NK-92 (cell line): Measurements from ENCODE around the gene DEPDC5.

Source experiments
- DNase-seq: peaks from one replicate; lab custom pipeline; 2025; ENCODE audit not compliant: unreplicated experiment; lab: John Stamatoyannopoulos, UW

Gene DEPDC5

GRCh38 chr22:31846161-31847115 is 92.6 kb downstream of the DEPDC5 start:
- no peak for DNase-seq

- no peak for DNase-seq
Observed at GRCh38 chr22:31848411-31848810, 94.6 kb downstream of the DEPDC5 start.

- no peak for DNase-seq
Observed at GRCh38 chr22:31850135-31850534, 96.3 kb downstream of the DEPDC5 start.

- no peak for DNase-seq
Observed at GRCh38 chr22:31852691-31853421, 99.0 kb downstream of the DEPDC5 start.

GRCh38 chr22:31853736-31854495 is 100.1 kb downstream of the DEPDC5 start:
- no peak for DNase-seq

GRCh38 chr22:31857247-31857646 is 103.4 kb downstream of the DEPDC5 start:
- no peak for DNase-seq

- no peak for DNase-seq
Observed at GRCh38 chr22:31861226-31861840, 107.5 kb downstream of the DEPDC5 start.

GRCh38 chr22:31866918-31867317 is 113.1 kb downstream of the DEPDC5 start:
- DNase-seq: no peak

GRCh38 chr22:31867386-31868153 is 113.8 kb downstream of the DEPDC5 start:
- no peak for DNase-seq

- no peak for DNase-seq
Observed at GRCh38 chr22:31869739-31870138, 115.9 kb downstream of the DEPDC5 start.

- DNase-seq: no peak
Observed at GRCh38 chr22:31870890-31871289, 117.1 kb downstream of the DEPDC5 start.

- DNase-seq: no peak
Observed at GRCh38 chr22:31871480-31871879, 117.7 kb downstream of the DEPDC5 start.

GRCh38 chr22:31872209-31872608 is 118.4 kb downstream of the DEPDC5 start:
- no peak for DNase-seq

- no peak for DNase-seq
Observed at GRCh38 chr22:31874821-31875220, 121.0 kb downstream of the DEPDC5 start.

- no peak for DNase-seq
Observed at GRCh38 chr22:31876156-31876920, 122.5 kb downstream of the DEPDC5 start.

GRCh38 chr22:31879585-31879984 is 125.8 kb downstream of the DEPDC5 start:
- DNase-seq: no peak

GRCh38 chr22:31881200-31881599 is 127.4 kb downstream of the DEPDC5 start:
- no peak for DNase-seq

GRCh38 chr22:31881865-31882264 is 128.0 kb downstream of the DEPDC5 start:
- no peak for DNase-seq

GRCh38 chr22:31882971-31883370 is 129.2 kb downstream of the DEPDC5 start:
- no peak for DNase-seq
